NCI-H146 treated with DMSO at 0.1 percent for 48 hours (cell line): Measurements from ENCODE around the gene SIGLEC6.
"Not testable (repeated sequence)": the region's sequence is repeated elsewhere in the genome, so short reads cannot be mapped to it uniquely, and the experiment has no call there.

Source experiments
- DNase-seq: peaks from one replicate; lab custom pipeline; 2025; ENCODE audit not compliant: unreplicated experiment; lab: John Stamatoyannopoulos, UW

Gene SIGLEC6

DNA sequence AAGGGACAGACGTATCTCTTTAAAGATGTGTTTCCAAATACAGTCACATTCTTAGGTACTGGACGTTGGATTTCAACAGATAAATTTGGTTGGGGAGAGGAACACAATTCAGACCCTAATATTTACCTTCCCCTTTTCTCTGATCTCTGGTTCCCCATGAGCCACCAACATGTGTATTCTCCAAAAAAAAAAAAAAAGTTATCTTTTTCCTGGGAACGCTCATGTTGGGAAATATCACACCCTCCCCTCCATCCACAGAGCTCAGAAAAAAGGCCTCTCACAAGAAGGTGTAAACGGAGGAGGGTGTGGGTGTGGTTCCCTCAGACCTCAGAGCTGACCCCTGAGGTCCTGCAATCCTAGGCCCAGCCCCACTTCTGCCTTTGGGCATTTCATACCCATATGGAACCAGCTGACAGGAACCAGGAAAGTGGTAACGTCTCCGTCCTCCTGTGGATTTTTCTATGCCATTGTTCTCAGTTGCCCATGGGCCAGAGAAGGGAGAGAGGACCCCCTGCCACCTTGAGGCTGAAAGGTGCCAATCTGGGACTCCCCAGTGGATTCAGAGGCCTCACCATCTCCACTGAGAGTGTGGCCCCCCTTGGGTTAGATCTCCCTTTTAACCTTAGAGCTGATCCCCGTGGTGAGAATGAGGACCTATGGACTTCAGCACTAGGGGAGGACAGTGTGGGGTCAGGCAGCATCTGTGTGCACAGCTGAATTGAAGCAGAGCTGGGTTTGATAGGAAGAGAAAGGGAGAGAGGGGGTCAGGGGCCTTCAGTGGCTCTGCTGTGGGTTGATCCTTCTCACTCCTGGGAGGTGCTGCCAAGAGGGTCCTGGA, 21.4 kb downstream of the SIGLEC6 start:
- DNase-seq = no peak

DNA sequence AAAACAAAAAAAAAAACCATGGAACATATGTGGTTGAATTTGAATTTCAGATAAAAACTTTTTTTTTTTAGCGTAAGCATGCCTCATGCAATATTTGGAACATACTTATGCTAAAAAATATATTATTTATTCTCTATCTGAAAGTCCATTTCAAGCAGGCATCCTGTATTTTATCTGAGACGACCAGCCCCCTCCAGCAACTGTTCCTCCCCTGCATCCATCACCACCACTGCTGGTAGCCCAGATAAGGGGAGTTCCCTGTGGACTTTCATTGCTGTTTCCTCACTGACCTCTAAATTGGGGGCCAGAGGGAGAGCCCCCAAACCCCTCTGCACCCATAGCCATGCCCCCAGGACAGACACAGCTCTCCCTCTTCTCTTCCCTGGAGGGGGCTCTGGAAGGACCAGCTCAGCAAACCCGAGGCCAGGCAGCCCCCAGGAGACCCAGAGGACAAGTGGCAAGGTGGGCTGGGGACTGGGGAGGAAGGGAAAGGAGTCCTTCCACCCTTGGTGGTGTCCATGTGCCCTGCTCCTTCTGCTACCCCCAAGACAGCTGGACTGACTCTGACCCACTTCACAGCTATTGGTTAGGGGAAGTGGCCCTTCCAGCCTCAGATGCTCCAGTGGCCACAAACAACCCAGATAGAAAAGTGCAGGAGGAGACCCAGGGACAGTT, 23.3 kb downstream of the SIGLEC6 start:
- no peak for DNase-seq

DNA sequence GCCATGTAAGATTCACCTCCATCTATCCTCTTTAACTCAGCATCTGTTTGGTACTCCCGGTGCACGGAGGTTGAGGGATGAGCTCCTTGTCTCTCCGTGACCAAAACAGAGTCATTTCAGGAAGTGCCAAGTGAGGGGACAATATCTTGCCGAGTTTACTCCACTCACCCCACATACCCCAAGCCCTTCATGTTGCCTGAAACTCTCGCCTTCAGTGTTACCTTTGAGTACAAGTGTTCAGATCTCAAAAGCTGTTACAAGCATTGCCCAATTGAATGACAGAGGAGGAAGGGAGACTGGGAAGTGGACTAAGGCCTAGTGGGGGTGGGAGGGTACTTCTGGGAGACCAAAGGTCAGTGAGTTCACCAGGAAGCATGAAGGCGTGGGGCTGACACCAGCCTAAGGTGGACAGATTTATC, 23.8 kb downstream of the SIGLEC6 start:
- DNase-seq = no peak

DNA sequence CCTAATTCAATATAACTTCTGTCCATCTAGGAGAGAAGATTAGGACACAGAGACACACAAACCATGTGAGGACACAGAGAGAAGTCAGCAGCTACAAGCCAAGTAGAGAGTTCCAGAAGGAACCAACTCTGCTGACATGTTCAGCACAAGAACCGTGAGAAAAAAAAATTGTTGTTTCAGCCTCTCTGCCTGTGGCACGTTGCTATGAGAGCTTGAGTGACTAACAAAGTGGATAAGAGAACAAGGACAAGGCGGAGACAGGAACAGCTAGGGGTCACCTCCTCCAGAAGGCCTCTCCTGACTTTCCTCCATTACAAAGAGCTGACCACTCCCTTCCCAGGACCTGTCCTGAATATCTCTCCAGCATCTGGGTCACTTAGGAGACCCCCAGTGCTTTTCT, 24.3 kb downstream of the SIGLEC6 start:
- DNase-seq = no peak

DNA sequence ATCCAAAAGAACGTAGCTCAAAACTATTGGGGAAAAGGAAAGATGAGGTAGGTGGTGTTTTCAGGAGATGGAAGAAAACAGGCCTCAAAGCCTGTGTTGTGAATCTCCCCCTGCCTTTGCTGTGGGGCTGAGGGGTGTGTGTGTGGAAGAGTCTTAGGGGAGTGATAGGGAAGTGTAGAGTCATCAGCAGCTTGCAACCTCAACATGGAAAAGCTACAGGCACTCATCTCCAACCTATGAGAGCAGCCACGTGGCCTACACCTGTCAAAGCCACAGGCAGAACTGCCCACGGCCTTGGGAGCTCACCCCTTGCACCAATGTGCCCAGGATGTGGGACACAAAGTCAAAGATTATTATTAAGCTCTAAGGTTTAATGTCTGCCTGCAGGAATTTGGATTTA, 25.6 kb downstream of the SIGLEC6 start:
- no peak for DNase-seq

DNA sequence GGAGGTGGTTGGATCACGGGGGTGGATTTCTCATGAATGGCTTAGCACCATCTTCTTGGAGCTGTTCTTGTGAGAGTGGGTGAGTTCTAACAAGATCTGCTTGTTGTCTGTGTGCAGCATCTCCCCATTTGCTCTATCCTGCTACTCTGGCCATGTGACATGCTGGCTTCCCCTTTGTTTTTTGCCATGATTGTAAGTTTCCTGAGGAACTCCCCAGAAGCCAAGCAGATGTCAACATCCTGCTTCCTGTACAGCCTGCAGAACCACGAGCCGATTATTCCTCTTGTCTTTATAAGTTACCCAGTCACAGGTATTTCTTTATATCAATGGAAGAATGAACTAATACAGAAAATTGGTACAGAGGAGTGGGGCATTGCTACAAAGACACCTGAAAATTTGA, 27.6 kb downstream of the SIGLEC6 start:
- DNase-seq = no peak

DNA sequence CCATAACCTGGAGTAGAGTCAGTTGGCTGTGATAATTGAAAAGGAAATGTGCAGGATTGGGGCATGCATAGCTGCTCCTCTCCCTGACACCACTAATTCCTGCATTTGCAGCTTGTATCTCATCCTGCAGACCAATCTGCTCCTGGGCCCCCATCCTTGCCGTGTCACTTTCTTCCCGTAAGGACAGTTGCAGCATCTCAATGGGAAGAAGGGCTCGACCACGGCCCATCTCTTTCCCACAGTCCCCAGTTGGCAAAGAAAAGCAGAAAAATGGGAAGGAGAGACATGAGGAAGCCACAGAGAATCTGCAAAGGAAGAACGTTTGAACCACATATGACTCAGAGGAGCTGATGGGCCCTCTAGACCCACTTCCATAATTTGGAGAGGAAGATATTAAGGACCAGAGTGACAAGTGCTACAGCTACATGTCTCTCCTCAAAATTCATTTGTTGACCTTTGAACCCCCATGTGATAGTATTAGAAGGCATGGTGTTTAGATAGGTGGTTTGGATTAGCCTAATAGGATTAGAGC, 28.1 kb downstream of the SIGLEC6 start:
- no peak for DNase-seq

DNA sequence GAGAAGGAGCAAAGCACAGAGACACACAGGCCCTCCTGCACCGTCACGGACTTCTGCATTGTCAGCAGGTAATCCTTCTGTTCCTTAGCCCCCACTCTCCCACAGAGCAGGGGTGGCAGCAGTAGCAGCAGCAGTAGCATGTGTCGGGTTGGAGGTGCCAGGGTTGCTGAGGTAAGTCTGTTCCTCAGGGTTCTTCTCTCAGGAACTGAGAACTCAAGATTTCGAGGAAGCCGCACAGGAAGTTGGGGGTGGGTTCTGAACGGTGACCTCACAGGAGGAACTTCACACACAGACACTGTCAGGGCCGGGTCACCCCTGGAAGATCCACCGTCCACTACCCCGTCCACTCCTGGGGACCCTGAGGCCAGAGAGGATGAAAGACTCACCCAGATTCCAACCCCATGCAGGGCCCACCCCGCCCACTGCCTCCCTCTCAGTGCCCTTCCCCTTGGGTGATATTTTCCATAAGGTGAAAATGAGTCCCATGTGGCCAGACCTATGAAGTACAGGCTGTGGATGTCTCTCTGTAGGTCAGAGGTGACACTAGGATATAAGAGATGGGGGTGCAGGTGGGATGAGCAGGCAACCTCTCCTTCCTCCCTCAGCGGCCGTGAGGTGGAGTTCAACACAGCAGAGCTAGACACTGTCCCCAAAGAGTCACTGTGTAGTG, 29.7 kb downstream of the SIGLEC6 start, which contains the start of gene SIGLEC12:
TSS of gene SIGLEC12 (minus strand) at position 207 of the 670 bp plus-strand sequence. CDS start at position 140, 67 bp downstream.
- no peak for DNase-seq

DNA sequence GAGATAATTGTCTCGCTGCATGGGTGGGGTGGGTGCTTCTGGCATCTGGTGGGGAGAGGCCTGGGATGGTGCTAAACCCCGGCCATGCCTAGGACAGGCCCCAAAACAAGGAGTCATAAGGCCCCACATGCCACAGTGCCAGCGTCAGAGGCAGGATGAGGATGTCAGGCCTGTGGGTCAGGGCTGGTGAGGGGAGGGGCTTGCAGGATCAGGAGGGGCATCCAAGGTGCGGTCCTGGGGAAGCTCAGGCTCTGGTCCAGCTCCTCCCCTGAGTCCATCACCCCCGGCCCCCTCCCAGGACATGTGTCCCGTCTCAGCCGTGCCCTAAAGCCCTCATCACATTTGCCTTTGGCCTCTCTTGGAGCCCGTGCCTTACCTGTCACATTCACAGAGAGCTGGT, 30.5 kb downstream of the SIGLEC6 start:
- DNase-seq = not testable (repeated sequence)

DNA sequence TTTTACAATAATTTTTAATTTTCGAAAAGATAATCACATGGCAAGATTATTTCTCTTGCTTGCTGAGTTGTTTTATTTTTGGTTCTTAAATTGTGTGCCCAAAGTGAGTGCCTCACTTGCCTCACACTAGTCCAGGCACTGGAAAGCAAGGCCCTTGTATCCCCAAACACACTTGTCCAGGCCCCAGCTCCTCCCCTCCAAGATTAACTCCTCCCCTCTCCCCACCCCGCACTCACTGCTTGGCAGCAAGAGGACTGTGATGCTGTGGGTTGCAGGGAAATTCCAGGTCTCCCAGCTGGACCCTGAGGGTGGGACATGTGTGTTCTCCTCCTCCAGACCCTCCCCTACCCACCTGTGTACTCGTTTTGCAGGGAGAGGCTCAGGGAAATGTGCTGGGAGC, 33.8 kb downstream of the SIGLEC6 start:
- no peak for DNase-seq

DNA sequence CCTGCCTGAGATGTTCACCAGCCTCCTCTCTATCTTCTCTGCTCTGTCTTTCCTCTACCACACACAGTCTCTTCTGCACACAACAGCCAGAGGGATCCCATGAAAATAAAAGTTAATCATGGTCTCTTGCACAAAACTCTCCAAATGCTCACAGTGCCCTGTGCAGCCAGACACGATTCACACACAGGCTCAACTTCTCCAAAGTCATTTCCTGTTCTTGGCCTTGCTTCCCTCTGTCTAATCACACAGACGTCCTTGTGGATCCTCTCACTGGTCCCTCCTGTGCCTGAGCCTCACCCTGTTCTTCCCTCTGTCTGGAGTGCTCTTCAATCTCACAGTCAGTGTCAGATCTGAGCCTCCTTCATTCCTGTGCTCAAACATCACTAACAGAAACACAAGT, 37.7 kb downstream of the SIGLEC6 start:
- no peak for DNase-seq

DNA sequence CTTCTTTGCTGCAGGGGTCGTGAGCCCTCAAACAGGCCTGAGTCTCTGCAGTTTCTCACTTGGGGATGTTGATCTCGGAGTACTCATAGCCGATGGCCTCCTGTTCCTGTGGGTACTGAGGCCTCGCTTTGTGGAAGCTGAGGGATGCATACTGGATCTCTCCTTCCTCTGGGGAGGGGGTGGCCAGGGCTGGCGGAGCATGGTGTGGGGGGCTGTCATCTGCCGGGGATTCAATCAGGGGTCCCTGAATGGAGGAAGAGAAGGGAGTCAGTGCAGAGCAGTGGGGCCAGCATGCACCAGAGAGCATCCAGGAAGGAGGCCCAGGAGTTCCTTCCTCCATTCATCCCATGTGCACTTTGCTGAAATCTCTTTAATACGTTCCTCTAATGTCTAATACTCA, 39.9 kb downstream of the SIGLEC6 start:
- DNase-seq = no peak

DNA sequence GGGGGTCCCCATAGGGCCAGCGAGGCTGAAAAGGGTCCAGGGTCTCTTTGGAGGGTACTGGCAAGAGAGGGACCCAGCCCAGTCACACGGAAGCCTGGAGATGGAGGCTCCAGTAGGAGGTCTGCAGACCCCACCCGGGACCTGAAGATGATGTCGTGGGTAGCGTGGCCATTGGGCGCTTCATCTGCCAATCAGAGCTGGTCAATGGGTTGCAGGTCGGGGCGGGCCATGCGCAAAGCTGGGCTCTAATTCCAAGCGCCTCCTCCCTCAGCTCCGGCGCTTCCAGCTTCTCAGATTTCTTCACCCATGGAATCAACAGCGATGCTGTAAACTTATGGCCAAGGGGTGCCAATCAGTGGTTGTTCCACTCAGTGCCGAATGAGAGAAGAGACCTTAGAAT, 40.8 kb downstream of the SIGLEC6 start:
- DNase-seq = no peak

DNA sequence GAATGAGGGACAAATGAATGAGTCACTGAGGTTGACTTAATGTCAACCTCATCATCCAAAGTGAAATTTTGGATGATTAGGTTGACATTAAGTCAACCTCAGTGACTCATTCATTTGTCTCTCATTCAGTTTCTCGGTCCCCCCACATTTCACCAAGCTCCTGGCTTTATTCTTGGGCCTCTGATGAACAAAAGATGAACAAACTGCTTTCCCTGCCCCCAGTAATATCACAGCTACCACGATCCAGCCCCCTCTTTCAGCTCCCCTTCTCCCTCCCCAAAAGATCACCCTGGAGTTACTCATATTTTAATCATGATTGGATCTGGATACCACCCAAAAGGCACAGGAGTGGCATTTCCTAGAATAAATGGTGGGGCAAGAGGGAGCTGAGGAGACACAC, 42.4 kb downstream of the SIGLEC6 start:
- no peak for DNase-seq

DNA sequence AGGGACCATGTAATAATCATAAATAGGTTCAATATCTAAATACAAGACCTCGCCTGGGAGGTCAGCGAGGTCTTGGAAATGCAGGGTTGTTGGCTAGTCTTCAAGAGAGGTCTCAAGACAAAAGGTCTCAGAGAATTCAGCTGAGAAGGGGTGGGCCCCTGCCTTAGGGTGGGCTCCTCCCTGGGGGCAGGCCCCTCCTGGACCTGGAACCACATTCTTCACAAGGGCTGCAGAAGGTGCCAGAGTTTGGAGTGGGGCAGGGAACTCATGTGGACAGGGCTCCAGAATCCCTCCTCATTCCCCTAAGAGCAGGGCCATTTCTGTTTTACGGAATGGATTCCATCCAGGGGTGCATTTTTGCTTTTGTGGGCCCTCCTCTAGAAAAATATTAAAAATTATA, 43.0 kb downstream of the SIGLEC6 start:
- DNase-seq = no peak

DNA sequence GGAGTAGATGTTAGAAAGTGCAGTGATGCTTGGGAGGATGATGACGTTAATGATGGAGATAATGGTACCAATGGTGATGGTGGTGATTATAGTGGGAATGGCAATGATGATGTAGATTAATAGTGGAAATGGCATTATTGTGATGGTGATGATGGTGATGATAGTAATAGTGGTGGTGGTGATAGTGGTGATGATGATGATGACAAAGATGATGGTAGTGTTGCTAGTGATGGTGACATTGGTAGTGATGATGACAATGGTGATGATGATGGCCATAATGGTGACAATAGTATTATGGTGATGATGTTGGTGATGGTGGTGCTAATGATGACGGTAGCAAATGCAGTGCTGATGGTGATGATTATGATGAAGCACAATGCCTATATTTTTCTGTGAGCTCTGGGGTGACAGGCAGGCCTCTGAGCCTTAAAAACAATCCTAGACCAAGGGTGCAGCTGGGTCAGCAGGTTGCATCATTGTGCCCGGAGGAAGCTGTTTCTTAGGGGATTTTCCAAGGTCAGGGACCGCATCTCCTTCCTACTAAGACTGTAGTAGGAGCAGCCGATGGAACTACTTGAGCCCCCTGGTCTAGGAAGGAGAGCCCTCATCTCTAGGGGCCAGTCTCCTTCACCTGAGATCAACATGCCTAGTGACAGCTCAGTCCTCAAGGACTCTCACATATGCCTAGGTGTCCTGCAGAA, 45.4 kb downstream of the SIGLEC6 start:
- no peak for DNase-seq

DNA sequence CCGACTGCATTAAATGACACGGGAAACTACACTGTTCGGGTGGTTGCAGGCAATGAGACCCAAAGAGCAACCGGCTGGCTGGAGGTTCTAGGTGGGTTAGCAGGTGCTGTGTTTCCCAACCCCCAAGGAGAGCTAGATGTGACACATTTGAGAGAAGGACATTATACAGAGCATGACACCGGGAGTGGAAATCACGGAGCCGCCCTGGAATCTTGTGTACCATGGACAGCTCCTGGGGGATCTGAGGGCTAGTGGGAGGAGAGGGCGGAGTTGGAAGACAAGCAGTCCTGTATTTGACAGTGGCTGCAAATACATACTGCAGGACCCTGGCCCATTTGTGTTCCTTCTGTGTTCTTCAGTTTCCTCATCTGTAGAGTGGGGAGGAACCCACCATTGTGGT, 50.9 kb downstream of the SIGLEC6 start:
- no peak for DNase-seq

DNA sequence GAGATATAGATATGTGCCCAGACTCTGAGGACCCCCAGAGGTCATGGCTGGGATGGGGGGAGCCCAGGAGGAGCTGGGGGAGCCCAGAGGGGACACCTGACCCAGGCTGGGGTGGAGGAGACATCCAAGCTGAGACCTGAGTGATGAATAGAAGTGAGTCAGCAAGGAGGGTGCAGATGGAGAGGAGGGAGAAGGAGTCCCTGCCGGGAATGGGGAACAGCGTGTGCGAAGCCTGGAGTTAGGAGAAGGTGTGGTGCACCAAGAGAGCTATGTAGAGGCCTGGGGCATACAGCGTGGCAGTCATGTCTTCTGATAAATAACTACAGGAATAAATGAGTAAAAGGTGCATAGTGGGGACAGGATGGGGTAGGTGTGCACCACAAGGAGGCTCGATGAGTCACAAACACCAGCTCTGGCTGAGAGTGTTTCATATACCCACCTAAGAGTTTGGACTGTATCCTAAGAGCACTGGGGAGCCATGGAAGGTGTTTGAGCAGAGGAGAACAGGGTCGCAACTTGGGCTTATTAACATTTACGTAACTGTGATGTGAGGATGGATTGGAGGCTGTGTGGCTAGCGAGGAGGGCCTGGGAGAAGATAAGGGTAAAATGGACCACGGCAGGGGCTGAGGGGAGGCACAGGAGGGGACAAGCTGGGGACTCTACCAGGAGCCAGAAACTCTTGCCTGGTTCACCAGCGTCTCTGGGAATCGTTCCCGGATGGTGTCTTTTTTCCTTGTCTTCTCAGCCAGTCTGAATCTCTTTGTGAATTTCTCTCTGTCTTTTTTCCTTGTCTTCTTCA, 51.7 kb downstream of the SIGLEC6 start:
- no peak for DNase-seq

DNA sequence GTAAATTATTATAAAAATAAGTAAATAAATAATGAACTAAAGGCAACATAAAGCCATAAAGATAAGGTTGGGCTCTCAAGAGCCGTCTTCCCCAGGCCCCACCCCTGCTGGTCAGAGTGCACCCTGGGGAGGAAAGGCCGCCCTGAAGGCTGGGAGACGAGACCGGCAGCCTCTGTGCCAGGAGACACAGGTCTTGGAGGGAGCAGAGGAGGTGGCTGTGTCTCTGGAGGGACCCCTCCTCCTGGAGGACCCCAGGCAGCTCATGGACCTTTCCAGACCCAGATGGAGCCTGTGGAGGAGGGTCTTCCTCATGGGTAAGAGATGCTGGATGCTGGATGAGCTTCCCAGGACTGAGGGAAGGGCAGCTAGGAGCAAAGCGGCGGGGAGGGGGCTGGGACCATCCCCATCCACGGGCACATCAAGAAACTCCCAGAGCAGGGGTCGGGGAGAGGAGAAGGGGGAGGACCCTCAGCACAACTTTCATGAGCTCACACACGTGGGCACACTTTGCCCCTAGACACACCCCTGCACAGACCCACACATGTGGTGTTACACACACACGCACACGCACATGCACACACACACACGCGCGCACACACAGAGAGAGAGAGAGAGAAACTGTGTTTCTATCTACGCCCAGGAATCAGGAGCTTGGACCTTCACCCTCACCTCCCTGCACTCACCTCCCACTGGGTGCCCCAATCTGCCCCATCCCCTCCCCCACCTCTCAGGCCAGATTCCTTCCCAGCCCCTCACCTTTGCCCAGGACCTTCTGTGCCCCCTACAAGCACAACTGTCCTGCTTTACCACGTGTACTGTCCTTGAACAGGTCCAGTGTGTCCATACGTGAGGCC, 52.9 kb downstream of the SIGLEC6 start, which contains the start of gene CEACAM18:
TSS of gene CEACAM18 (plus strand) at position 159 of the 854 bp plus-strand sequence.
- no peak for DNase-seq
